Limb (tissue), 2 donors: ENCODE data around the gene PLG.
"Not testable (repeated sequence)": the region's sequence is repeated elsewhere in the genome, so short reads cannot be mapped to it uniquely, and the experiment has no call there.

Source experiments
- DNase-seq, 2 donors: peaks; one replicate each; pipeline ENCODE4 v3.0.0-alpha.2; 2016; ENCODE audit errors: extremely low spot score in 2 of 2

The PLG gene

GRCh38 chr6:160775792-160776580 is 73.9 kb downstream of the PLG start:
- no peak for DNase-seq

- not testable (repeated sequence) for DNase-seq
Measured at GRCh38 chr6:160779095-160779494, 77.1 kb downstream of the PLG start.

- not testable (repeated sequence) for DNase-seq
Measured at GRCh38 chr6:160780656-160781055, 78.6 kb downstream of the PLG start.

- no peak for DNase-seq
Measured at GRCh38 chr6:160781298-160781697, 79.3 kb downstream of the PLG start.

- DNase-seq, result no peak
Measured at GRCh38 chr6:160782228-160782627, 80.2 kb downstream of the PLG start.

GRCh38 chr6:160783741-160784140 is 81.7 kb downstream of the PLG start:
- no peak for DNase-seq

- not testable (repeated sequence) for DNase-seq
Measured at GRCh38 chr6:160788126-160788525, 86.1 kb downstream of the PLG start.

GRCh38 chr6:160788806-160789205 is 86.8 kb downstream of the PLG start:
- DNase-seq, result no peak

GRCh38 chr6:160789263-160790027 is 87.4 kb downstream of the PLG start:
- no peak for DNase-seq

- DNase-seq, result no peak
Measured at GRCh38 chr6:160790028-160790792, 88.2 kb downstream of the PLG start.

GRCh38 chr6:160791459-160791858 is 89.4 kb downstream of the PLG start:
- DNase-seq, result no peak

- no peak for DNase-seq
Measured at GRCh38 chr6:160791981-160792418, 90.0 kb downstream of the PLG start.

GRCh38 chr6:160792708-160793107 is 90.7 kb downstream of the PLG start:
- DNase-seq, result no peak

- DNase-seq, result no peak
Measured at GRCh38 chr6:160793652-160794051, 91.6 kb downstream of the PLG start.

GRCh38 chr6:160795721-160796120 is 93.7 kb downstream of the PLG start:
- DNase-seq, result no peak

GRCh38 chr6:160798625-160799024 is 96.6 kb downstream of the PLG start:
- DNase-seq, result no peak

- no peak for DNase-seq
Measured at GRCh38 chr6:160799801-160800506, 97.9 kb downstream of the PLG start.

GRCh38 chr6:160801418-160801817 is 99.4 kb downstream of the PLG start:
- no peak for DNase-seq

GRCh38 chr6:160802049-160802448 is 100.0 kb downstream of the PLG start:
- not testable (repeated sequence) for DNase-seq
